Caco-2 (cell line): ENCODE measurements around the gene VPS37D. TPM values are rescaled to one million over a fixed set of nuclear protein-coding genes. Genes with fewer than 3 reads are reported as not detected.

Source experiments
- BruUV-seq: library from RNA; stranded (reverse); fragments of 400-500 nt; replicated peaks from 2 replicates; lab custom pipeline; 2021; lab: Mats Ljungman, UMichigan
- CTCF ChIA-PET: fragments of 300-600 bp; sonication (Branson Sonifier 250); formaldehyde crosslinking; loops from one replicate; lab custom pipeline; 2022; ENCODE audit warnings: antibody characterized with exemption; lab: Charles Lee
- POLR2A ChIA-PET: fragments of 300-600 bp; sonication (Branson Sonifier 250); formaldehyde crosslinking; loops from one replicate; lab custom pipeline; 2022; ENCODE audit warnings: antibody characterized with exemption; lab: Charles Lee
- DNase-seq, 2 experiments: peaks; one replicate each; pipeline versions ENCODE4 v3.0.0 to v3.0.0-alpha.2; 2020 to 2022
- H3K27me3 ChIP-seq: replicated peaks from 2 replicates; pipeline ENCODE4 v1.6.0; 2011; ENCODE audit warnings: low read length; ENCODE audit not compliant: control insufficient read depth, insufficient read depth
- H3K36me3 ChIP-seq: 2 replicates; pipeline ENCODE4 v1.5.1; 2011; ENCODE audit warnings: low read length; ENCODE audit not compliant: control insufficient read depth, insufficient read depth
- H3K4me1 ChIP-seq: fragments of 250-450 bp; sonication (Bioruptor Pico); 2 replicates; pipeline ENCODE4 v1.5.1; 2020; ENCODE audit warnings: mild to moderate bottlenecking
- H3K4me3 ChIP-seq: 2 replicates; pipeline ENCODE4 v1.5.1; 2011; ENCODE audit warnings: low read depth, mild to moderate bottlenecking, control low read depth, low read length
- H3K9me3 ChIP-seq: fragments of 250-450 bp; sonication (Bioruptor Pico); 2 replicates; pipeline ENCODE4 v1.5.1; 2020; ENCODE audit warnings: mild to moderate bottlenecking, moderate library complexity
- H3K27ac Mint-ChIP-seq: one replicate; pipeline ENCODE4 v1.8.0; 2022; ENCODE audit warnings: mixed read lengths; ENCODE audit not compliant: unreplicated experiment
- H3K27me3 Mint-ChIP-seq: one replicate; pipeline ENCODE4 v1.8.0; 2022; ENCODE audit warnings: mixed read lengths; ENCODE audit not compliant: insufficient read depth, unreplicated experiment
- H3K36me3 Mint-ChIP-seq: one replicate; pipeline ENCODE4 v1.8.0; 2022; ENCODE audit warnings: mild to moderate bottlenecking, mixed read lengths; ENCODE audit not compliant: insufficient read depth, unreplicated experiment
- H3K4me1 Mint-ChIP-seq: one replicate; pipeline ENCODE4 v1.8.0; 2022; ENCODE audit warnings: low read depth, mixed read lengths; ENCODE audit not compliant: unreplicated experiment
- H3K4me3 Mint-ChIP-seq: one replicate; pipeline ENCODE4 v1.8.0; 2022; ENCODE audit warnings: mild to moderate bottlenecking, moderate library complexity, mixed read lengths; ENCODE audit not compliant: unreplicated experiment
- H3K9me3 Mint-ChIP-seq: one replicate; pipeline ENCODE4 v1.8.0; 2022; ENCODE audit warnings: mixed read lengths; ENCODE audit not compliant: unreplicated experiment
- intact Hi-C: fragments of 100-400 bp; cut with micrococcal nuclease; formaldehyde crosslinking; loops from one replicate; pipeline ENCODE4 v1.10.0; 2022; ENCODE audit not compliant: unreplicated experiment
- total RNA-seq: library from RNA; stranded (reverse); gene quantifications from 2 replicates; pipeline ENCODE4 v1.2.3, GENCODE V29; 2022
- TF ChIP-seq, protein P1 (sequence below), 2 experiments: fragments of 200-600 bp in 1 of 2; IDR thresholded peaks; 1 replicate in 1 of 2; 2 replicates in 1 of 2; pipeline versions ENCODE4 v1.5.1 to v1.8.0; 2011 to 2022; ENCODE audit warnings: antibody characterized with exemption in 1 of 2, control low read depth in 1 of 2, inconsistent platforms in 1 of 2, low read depth in 1 of 2, low read length in 1 of 2, mild to moderate bottlenecking in 1 of 2, moderate library complexity in 1 of 2; ENCODE audit not compliant: insufficient read depth in 1 of 2, severe bottlenecking in 1 of 2, unreplicated experiment in 1 of 2

The VPS37D gene
- total RNA-seq, 1 experiment from 2014 or later: 2.7 TPM

DNA sequence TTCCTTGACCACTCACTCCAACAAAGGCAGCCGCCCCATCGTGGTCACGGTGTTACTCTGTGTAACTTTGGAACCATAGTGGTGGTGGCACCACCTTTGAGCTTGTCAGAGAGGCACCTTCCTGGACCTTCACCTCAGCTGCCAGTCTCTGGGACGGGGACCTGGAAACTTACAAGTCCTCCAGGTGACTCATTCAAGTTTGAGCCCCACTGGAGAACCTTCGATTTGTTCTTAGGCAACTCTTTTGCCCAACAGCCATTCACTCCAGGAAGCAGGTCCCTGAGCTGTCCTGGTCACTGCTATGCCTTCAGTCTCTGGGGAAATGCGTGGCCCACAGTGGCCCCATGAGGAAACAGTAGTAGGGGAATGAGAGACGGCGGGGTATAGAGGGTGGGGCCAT, 34.6 kb downstream of the VPS37D start:
- intact Hi-C loops: no loop called here
- Mint-ChIP-seq H3K4me1 (no peaks in the 10 kb centered on the region), H3K9me3 (no peaks in the 10 kb centered on the region), H3K27me3 (no peaks in the 10 kb centered on the region), H3K36me3 (peaks cover 78% of the 10 kb centered on the region), H3K4me3 (no peak overlapping the region), H3K27ac (peak overlapping the region; percentile 52)
- BruUV-seq: no TSS peak
- ChIA-PET POLR2A (interaction anchor here (0.6 kb wide), 1 partner anchor 136 kb away, joined by 3 read pairs; no protein-coding TSS in a partner anchor), CTCF (interaction anchor here (0.5 to 2.6 kb wide), 4 partner anchors 13 to 95 kb away, joined by 3 to 9 read pairs (median 4); no protein-coding TSS in a partner anchor)
- TF ChIP-seq, protein P1, sequence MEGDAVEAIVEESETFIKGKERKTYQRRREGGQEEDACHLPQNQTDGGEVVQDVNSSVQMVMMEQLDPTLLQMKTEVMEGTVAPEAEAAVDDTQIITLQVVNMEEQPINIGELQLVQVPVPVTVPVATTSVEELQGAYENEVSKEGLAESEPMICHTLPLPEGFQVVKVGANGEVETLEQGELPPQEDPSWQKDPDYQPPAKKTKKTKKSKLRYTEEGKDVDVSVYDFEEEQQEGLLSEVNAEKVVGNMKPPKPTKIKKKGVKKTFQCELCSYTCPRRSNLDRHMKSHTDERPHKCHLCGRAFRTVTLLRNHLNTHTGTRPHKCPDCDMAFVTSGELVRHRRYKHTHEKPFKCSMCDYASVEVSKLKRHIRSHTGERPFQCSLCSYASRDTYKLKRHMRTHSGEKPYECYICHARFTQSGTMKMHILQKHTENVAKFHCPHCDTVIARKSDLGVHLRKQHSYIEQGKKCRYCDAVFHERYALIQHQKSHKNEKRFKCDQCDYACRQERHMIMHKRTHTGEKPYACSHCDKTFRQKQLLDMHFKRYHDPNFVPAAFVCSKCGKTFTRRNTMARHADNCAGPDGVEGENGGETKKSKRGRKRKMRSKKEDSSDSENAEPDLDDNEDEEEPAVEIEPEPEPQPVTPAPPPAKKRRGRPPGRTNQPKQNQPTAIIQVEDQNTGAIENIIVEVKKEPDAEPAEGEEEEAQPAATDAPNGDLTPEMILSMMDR (IDR thresholded peaks at IDR 0.05; ENCODE audit: insufficient read depth in 1 of 2, low read depth in 1 of 2, low read length in 1 of 2, severe bottlenecking in 1 of 2, unreplicated experiment in 1 of 2): no peak
- no peaks in the 10 kb centered on the region for H3K27me3 ChIP-seq
- no peaks in the 10 kb centered on the region for H3K9me3 ChIP-seq
- peaks cover 1% of the 10 kb centered on the region; the same call in 1 of the 2 replicates for H3K36me3 ChIP-seq
- H3K4me3 ChIP-seq: no peak overlapping the region
- no peak for DNase-seq
- H3K4me1 ChIP-seq: peaks cover 12% of the 10 kb centered on the region

DNA sequence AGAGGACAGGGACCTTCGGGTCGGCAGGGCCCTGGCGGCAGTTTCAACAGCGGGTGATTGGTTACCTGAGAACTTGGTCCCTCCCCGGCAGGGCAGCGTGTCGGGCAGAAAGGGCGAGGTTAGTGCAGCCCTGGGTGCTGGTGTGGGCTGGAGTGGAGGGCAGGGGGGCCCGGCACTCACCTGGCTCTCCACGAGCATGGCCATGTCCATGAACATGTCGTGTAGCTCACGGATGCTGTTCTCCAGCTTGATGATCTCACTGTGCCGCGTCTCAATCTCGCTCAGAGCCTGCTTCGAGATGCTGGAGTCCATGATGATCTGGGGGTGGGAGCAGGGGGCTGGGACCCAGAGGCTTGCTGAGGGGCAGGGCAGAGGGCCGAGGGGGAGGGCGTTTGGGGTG, 35.0 kb downstream of the VPS37D start:
- H3K4me3 Mint-ChIP-seq: no peak overlapping the region
- no peaks in the 10 kb centered on the region for H3K27me3 Mint-ChIP-seq
- ChIA-PET POLR2A (no interaction called here), CTCF (interaction anchor here (0.5 to 2.6 kb wide), 5 partner anchors 13 to 96 kb away, joined by 3 to 9 read pairs (median 4); no protein-coding TSS in a partner anchor)
- H3K4me1 Mint-ChIP-seq: no peaks in the 10 kb centered on the region
- H3K27ac Mint-ChIP-seq: no peak overlapping the region
- peaks cover 76% of the 10 kb centered on the region for H3K36me3 Mint-ChIP-seq
- no peaks in the 10 kb centered on the region for H3K9me3 ChIP-seq
- no peak for DNase-seq
- peaks cover 12% of the 10 kb centered on the region for H3K4me1 ChIP-seq
- H3K4me3 ChIP-seq: no peak overlapping the region
- H3K9me3 Mint-ChIP-seq: no peaks in the 10 kb centered on the region
- intact Hi-C loops: no loop called here
- no peaks in the 10 kb centered on the region for H3K27me3 ChIP-seq
- H3K36me3 ChIP-seq: peaks cover 1% of the 10 kb centered on the region; the same call in 1 of the 2 replicates
- TF ChIP-seq, protein P1 (IDR thresholded peaks at IDR 0.05; ENCODE audit: insufficient read depth in 1 of 2, low read depth in 1 of 2, low read length in 1 of 2, severe bottlenecking in 1 of 2, unreplicated experiment in 1 of 2): no peak
- no TSS peak for BruUV-seq

DNA sequence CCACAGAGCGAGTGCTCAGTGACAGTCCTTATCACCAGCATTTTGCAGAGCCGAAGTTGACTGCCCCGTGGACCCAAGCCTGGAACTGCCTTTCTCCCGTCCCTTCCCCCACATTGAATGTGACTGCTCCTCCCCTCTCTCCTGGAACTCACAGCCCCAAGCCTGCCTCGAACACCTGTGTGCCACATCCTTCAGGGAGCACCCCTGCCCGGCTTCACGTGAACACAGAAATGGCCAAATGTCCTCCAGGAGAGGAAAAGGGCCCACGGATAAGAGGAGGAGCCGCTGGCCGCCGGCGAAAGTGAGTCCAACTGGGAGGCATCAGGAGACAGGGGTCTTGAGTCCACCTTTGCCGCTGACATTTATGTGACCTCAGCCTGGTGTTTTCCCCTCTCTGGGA, 35.6 kb downstream of the VPS37D start:
- Mint-ChIP-seq H3K4me1 (no peaks in the 10 kb centered on the region), H3K27me3 (no peaks in the 10 kb centered on the region), H3K9me3 (no peaks in the 10 kb centered on the region), H3K4me3 (no peak overlapping the region), H3K27ac (no peak overlapping the region), H3K36me3 (peaks cover 76% of the 10 kb centered on the region)
- no peak for DNase-seq
- H3K9me3 ChIP-seq: no peaks in the 10 kb centered on the region
- no peaks in the 10 kb centered on the region for H3K27me3 ChIP-seq
- H3K4me1 ChIP-seq: peaks cover 12% of the 10 kb centered on the region
- H3K36me3 ChIP-seq: peaks cover 1% of the 10 kb centered on the region; the same call in 1 of the 2 replicates
- CTCF ChIA-PET: interaction anchor here (0.6 kb wide), 1 partner anchor 68 kb away, joined by 3 read pairs; no protein-coding TSS in a partner anchor
- TF ChIP-seq, protein P1 (IDR thresholded peaks at IDR 0.05; ENCODE audit: insufficient read depth in 1 of 2, low read depth in 1 of 2, low read length in 1 of 2, severe bottlenecking in 1 of 2, unreplicated experiment in 1 of 2): no peak
- intact Hi-C loops: no loop called here
- BruUV-seq: no TSS peak
- no peak overlapping the region for H3K4me3 ChIP-seq
- POLR2A ChIA-PET: no interaction called here
